OCI-LY1 (cell line): ENCODE data around the gene BTBD2.

Experiments
- CTCF ChIP-seq: fragments of 200-600 bp; sonication (generic), shearing (Covaris generic); IDR thresholded peaks from 2 replicates; pipeline ENCODE4 v1.5.1; 2017; ENCODE audit warnings: mild to moderate bottlenecking, antibody characterized with exemption, low read length, moderate library complexity, mixed read lengths
- EZH2 ChIP-seq: fragments of 200-600 bp; sonication (generic), shearing (Covaris generic); IDR thresholded peaks from 2 replicates; pipeline ENCODE4 v1.8.0; 2017; ENCODE audit warnings: borderline replicate concordance, mixed run types, mild to moderate bottlenecking, antibody characterized with exemption, low read length, moderate library complexity, mixed read lengths

GRCh38 chr19:2058570-2059421, 43.3 kb upstream of the BTBD2 start:
- no peak for TF ChIP-seq CTCF
- TF ChIP-seq EZH2 = no peak
